ENCODE data around the gene MOCS2.

- TF ChIP-seq CTCF (IDR thresholded peaks at IDR 0.05) (no peak), RELA (CRISPR knock-in tag; IDR thresholded peaks at IDR 0.05; ENCODE audit: borderline replicate concordance) (no peak), ATF1 (CRISPR knock-in tag; IDR thresholded peaks at IDR 0.05) (no peak), CREB1 (CRISPR knock-in tag; IDR thresholded peaks at IDR 0.05) (no peak), CBFB (CRISPR knock-in tag; IDR thresholded peaks at IDR 0.05; ENCODE audit: low read depth) (no peak), NFYB (CRISPR knock-in tag; conservative IDR thresholded peaks at IDR 0.05; ENCODE audit: low read depth) (no peak), ZBTB21 (CRISPR knock-in tag; IDR thresholded peaks at IDR 0.05; ENCODE audit: borderline replicate concordance) (no peak), FOXK1 (CRISPR knock-in tag; IDR thresholded peaks at IDR 0.05) (no peak)
- TF ChIP-seq, protein P1, sequence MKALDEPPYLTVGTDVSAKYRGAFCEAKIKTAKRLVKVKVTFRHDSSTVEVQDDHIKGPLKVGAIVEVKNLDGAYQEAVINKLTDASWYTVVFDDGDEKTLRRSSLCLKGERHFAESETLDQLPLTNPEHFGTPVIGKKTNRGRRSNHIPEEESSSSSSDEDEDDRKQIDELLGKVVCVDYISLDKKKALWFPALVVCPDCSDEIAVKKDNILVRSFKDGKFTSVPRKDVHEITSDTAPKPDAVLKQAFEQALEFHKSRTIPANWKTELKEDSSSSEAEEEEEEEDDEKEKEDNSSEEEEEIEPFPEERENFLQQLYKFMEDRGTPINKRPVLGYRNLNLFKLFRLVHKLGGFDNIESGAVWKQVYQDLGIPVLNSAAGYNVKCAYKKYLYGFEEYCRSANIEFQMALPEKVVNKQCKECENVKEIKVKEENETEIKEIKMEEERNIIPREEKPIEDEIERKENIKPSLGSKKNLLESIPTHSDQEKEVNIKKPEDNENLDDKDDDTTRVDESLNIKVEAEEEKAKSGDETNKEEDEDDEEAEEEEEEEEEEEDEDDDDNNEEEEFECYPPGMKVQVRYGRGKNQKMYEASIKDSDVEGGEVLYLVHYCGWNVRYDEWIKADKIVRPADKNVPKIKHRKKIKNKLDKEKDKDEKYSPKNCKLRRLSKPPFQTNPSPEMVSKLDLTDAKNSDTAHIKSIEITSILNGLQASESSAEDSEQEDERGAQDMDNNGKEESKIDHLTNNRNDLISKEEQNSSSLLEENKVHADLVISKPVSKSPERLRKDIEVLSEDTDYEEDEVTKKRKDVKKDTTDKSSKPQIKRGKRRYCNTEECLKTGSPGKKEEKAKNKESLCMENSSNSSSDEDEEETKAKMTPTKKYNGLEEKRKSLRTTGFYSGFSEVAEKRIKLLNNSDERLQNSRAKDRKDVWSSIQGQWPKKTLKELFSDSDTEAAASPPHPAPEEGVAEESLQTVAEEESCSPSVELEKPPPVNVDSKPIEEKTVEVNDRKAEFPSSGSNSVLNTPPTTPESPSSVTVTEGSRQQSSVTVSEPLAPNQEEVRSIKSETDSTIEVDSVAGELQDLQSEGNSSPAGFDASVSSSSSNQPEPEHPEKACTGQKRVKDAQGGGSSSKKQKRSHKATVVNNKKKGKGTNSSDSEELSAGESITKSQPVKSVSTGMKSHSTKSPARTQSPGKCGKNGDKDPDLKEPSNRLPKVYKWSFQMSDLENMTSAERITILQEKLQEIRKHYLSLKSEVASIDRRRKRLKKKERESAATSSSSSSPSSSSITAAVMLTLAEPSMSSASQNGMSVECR (CRISPR knock-in tag; IDR thresholded peaks at IDR 0.05; ENCODE audit: borderline replicate concordance) = no peak
These were observed 9.3 kb upstream of the MOCS2 start for GRCh38 chr5:53118879-53119278.

All from WTC11 (cell line).